HFF-Myc (cell line): ENCODE measurements around the gene GALNT9.
"Not testable (repeated sequence)": the region's sequence is repeated elsewhere in the genome, so short reads cannot be mapped to it uniquely, and the experiment has no call there.

Source experiments
- DNase-seq: peaks from one replicate; pipeline ENCODE4 v3.0.0-alpha.2; 2011; ENCODE audit warnings: low read depth; ENCODE audit errors: extremely low read depth
- H3K4me3 ChIP-seq: replicated peaks from 2 replicates; pipeline ENCODE4 v1.5.1; 2011; ENCODE audit warnings: low read depth, mild to moderate bottlenecking, control low read depth, low read length
- TF ChIP-seq, protein P1 (sequence below): IDR thresholded peaks from 2 replicates; pipeline ENCODE4 v1.5.1; 2012; ENCODE audit warnings: mild to moderate bottlenecking, low read depth, low read length, control low read depth; ENCODE audit errors: missing control alignments

GALNT9 gene

DNA sequence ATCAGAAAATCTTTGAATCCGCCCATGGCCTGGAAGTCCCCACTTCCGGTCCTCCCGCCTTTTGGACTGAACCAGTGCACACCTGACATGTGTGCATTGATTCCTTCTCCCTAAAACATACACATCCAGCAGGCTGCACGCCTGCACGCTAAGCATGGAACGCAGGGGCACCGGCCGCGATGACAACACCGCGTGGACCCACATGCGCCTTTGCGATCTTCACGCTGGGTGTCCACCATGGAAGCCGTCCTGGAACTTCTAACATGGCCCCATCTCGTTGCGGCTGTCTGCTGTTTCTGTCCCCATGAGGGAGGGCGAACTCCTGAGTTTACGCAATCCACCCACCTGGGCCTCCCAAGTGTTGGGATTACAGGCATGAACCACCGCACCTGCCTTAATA, 73.7 kb downstream of the GALNT9 start:
- DNase-seq = no peak
- no peak overlapping the region for H3K4me3 ChIP-seq
- TF ChIP-seq, protein P1, sequence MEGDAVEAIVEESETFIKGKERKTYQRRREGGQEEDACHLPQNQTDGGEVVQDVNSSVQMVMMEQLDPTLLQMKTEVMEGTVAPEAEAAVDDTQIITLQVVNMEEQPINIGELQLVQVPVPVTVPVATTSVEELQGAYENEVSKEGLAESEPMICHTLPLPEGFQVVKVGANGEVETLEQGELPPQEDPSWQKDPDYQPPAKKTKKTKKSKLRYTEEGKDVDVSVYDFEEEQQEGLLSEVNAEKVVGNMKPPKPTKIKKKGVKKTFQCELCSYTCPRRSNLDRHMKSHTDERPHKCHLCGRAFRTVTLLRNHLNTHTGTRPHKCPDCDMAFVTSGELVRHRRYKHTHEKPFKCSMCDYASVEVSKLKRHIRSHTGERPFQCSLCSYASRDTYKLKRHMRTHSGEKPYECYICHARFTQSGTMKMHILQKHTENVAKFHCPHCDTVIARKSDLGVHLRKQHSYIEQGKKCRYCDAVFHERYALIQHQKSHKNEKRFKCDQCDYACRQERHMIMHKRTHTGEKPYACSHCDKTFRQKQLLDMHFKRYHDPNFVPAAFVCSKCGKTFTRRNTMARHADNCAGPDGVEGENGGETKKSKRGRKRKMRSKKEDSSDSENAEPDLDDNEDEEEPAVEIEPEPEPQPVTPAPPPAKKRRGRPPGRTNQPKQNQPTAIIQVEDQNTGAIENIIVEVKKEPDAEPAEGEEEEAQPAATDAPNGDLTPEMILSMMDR = no peak

DNA sequence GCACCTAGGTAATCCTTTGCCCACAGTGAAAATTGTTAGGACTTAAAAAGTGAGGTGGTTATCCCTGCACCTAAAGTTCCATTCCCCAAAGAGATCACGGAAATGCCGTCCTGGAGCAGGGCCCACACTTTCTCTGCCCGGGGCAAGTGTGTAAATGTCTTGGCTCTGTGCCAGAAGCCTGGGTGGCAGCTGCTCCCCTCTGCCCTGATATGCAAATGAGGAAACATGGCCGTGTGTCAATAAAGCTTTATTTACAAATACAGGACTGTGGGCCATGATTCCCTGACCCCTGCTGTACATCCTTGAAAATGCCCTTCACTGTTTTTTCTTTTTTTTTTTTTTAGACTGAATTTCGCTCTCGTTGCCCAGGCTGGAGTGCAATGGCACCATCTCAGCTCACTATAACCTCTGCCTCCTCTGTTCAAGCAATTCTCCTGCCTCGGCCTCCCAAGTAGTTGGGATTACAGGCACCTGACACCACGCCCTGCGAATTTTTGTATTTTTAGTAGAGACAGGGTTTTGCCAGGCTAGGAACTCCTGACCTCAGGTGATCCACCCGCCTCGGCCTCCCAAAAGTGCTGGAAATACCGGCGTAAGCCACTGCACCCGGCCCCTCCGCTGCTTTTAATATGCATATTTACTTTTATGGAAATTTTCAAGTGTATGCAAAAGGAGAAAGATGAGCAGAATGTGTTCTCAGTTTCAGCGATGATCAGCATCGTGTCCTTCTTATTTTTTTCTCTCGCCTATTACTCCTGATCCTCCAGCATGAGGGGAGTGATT, 75.5 kb downstream of the GALNT9 start:
- TF ChIP-seq, protein P1 = no peak
- DNase-seq = no peak
- H3K4me3 ChIP-seq = no peak overlapping the region

DNA sequence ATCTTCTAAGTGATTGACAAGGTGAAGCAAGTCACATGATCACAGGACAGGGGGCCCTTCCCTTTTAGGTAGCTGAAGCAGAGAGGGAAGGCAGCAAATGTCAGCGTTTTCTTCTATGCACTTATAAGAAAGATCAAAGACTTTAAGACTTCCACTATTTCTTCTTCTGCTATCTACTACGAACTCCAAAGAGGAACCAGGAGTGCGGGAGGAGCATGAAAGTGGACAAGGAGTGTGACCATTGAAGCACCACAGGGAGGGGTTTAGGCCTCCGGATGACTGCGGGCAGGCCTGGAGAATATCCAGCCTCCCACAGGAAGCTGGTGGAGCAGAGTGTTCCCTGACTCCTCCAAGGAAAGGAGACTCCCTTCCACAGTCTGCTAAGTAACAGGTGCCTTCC, 76.4 kb downstream of the GALNT9 start:
- DNase-seq, H3K4me3 ChIP-seq: not testable (repeated sequence)

DNA sequence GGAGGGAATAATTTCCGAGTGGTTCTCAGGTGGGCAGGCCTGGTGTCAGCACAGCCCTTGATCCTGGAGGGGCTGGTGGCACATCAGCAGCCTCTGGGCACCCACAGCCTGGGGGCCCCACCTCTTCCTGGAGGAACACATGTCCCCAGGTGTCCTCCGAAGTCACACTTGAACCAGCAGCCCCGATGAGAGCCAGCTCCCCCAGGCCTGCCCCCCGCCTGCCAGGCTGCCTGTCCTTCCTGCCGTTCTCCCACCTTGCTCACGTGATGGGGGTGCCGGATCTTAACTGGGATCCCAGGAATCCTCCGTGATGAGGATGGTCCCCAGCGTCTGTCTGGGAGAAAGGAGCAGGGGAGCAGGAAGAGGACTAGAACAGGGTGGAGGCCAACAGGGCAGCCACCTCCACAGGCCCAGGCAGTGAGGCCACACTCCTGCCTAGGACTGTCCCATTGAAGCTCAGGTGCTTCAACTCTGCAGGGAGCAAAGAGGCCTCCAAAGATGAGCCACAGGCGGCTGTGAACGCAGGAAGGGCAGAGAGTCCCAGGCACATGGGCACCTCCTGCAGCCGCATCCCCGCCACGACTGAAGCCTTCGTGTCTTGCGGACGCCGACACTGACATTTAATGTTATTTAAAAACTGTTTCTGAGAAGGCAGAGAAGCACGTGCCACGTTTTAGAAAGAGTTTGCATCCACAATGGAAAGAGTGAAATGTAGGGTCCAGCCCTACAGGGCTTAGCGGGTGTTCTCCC, 77.5 kb downstream of the GALNT9 start:
- DNase-seq = no peak
- H3K4me3 ChIP-seq = no peak overlapping the region
- TF ChIP-seq, protein P1 = no peak

DNA sequence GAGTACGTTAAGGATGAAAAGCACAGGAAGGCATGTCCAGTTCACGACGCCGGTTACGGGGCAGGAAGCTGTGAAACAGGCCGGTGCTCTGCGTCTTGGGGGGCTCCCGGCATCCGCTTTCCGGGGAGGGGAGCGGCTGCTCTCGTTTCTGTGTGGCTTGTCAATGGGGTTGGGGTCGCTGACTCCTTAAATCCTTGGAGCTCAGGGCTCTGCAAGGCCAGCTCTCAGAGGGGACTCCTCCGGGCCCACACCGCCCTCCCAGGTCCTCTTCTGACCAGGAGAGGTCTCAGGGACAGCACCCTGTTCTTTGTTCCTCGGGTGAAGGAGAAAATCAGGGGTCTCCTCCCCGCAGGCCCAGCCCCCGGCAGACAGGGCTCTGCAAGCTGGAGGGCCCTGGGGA, 78.1 kb downstream of the GALNT9 start:
- no peak for DNase-seq
- no peak overlapping the region for H3K4me3 ChIP-seq
- TF ChIP-seq, protein P1 = no peak

DNA sequence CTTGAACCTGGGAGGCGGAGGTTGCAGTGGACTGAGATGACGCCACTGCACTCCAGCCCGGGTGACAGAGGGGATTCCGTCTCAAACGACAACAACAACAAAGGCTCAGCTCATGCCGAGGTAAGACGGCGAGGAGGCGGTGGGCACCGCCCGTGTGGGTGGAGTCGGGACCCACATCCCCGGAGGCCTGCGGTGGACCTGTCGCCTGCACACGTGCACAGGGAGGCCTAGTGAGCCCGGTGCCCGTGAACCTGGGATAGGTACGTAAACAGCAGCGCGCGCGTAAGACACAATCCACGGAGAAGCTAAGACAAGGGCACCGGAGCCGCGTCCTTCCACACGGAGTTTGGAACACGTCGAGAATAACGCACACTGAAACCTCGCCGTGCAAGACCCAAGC, 78.7 kb downstream of the GALNT9 start:
- no peak for DNase-seq
- H3K4me3 ChIP-seq = no peak overlapping the region
- TF ChIP-seq, protein P1 = no peak

DNA sequence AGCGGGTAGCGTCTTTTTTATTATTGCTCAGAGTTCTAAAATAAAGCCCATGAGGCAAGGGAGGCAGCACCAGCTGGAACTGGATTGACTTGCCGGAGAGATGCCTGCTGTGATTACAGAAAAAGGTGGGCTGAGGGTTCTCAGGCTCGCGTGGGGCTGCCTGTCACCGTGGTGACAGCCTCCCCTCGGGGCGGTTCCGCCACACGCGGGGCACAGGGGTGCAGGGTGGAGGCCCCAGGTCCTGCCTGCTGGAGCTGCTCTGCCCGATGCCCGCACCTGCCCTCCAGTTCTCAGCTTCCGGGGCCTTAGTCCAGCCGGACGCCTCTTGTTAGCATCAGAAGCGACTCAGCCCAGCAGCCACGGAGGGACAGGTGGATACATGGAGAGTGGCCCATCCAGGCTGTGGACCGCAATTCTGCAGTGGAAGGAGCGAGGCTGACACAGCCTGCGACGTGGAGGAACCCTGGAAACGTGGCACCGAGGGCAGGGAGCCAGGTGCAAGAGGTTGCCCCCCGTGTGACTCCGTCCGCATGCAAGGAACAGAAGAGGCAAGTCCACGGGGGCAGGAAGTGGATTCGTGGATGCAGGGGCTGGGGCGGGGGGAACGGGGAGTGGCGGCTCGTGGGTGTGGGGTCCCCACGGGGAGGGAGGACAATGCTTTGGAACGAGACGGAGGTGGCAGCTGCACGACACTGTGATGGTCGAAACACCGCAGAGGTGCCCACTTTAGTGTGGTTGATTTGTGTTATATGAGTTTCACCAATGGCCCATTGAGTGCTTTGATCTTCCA, 79.5 kb downstream of the GALNT9 start:
- TF ChIP-seq, protein P1 = no peak
- no peak overlapping the region for H3K4me3 ChIP-seq
- DNase-seq = no peak
